ENCODE results near the gene SDK2. TPM values are rescaled to one million over a fixed set of nuclear protein-coding genes. Genes with fewer than 3 reads are reported as not detected.

SDK2 gene
- polyA plus RNA-seq, 1 of the 3 experiments (the other 2 are of a cell fraction) = 0.02 TPM

DNA sequence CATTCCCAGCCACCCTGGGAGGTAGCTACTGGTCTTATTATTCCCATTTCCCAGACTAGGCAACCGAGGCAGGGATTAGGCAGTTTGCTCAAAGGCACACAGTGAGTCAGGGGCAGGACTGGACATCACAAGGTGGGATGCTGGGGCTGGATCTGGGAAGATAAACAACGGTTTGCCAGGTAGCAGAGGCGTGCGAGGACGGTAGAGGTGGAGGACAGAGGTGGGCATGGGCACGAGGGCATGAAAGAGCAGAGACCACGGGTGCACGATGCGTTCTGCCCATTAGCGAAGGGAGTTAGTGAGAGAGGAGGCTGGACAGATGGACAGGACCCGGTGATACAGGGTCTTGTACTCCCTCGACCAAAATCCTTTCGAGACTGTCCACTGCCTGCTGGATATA, 148.0 kb downstream of the SDK2 start:
- H2AFZ ChIP-seq (ENCODE audit: low read depth) = no peak overlapping the region
- peaks cover 0 to 55% of the 10 kb centered on the region in 2 experiments; a peak in 2 of 4 replicates for H3K4me1 ChIP-seq (ENCODE audit: control insufficient read depth in 1 of 2, insufficient read depth in 2 of 2, low read depth in 1 of 2, low read length in 1 of 2)
- TF ChIP-seq EP300 (IDR thresholded peaks at IDR 0.05; ENCODE audit: borderline replicate concordance in 1 of 2, low read depth in 1 of 2, low read length in 1 of 2) (no peak), TEAD4 (IDR thresholded peaks at IDR 0.05; ENCODE audit: borderline replicate concordance, insufficient read depth) (no peak), POLR2AphosphoS5 (IDR thresholded peaks at IDR 0.05; ENCODE audit: low read depth, low read length) (no peak), RAD21 (IDR thresholded peaks at IDR 0.05; ENCODE audit: low read length) (no peak), MEF2A (IDR thresholded peaks at IDR 0.05; ENCODE audit: borderline replicate concordance, low read depth) (no peak), GABPA (IDR thresholded peaks at IDR 0.05; ENCODE audit: low read depth) (no peak), TAF1 (IDR thresholded peaks at IDR 0.05; ENCODE audit: borderline replicate concordance, low read depth, low read length) (no peak), SMC3 (IDR thresholded peaks at IDR 0.05; ENCODE audit: low read depth, low read length) (no peak), YY1 (IDR thresholded peaks at IDR 0.05; ENCODE audit: low read depth) (no peak), NFIC (IDR thresholded peaks at IDR 0.05; ENCODE audit: borderline replicate concordance) (no peak), CHD2 (IDR thresholded peaks at IDR 0.05; ENCODE audit: low read length, partially characterized antibody) (no peak), ELF1 (IDR thresholded peaks at IDR 0.05) (no peak)
- TF ChIP-seq, protein P1, sequence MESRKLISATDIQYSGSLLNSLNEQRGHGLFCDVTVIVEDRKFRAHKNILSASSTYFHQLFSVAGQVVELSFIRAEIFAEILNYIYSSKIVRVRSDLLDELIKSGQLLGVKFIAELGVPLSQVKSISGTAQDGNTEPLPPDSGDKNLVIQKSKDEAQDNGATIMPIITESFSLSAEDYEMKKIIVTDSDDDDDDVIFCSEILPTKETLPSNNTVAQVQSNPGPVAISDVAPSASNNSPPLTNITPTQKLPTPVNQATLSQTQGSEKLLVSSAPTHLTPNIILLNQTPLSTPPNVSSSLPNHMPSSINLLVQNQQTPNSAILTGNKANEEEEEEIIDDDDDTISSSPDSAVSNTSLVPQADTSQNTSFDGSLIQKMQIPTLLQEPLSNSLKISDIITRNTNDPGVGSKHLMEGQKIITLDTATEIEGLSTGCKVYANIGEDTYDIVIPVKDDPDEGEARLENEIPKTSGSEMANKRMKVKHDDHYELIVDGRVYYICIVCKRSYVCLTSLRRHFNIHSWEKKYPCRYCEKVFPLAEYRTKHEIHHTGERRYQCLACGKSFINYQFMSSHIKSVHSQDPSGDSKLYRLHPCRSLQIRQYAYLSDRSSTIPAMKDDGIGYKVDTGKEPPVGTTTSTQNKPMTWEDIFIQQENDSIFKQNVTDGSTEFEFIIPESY (IDR thresholded peaks at IDR 0.05; ENCODE audit: borderline replicate concordance, low read depth) = no peak
- TF ChIP-seq, protein P2, sequence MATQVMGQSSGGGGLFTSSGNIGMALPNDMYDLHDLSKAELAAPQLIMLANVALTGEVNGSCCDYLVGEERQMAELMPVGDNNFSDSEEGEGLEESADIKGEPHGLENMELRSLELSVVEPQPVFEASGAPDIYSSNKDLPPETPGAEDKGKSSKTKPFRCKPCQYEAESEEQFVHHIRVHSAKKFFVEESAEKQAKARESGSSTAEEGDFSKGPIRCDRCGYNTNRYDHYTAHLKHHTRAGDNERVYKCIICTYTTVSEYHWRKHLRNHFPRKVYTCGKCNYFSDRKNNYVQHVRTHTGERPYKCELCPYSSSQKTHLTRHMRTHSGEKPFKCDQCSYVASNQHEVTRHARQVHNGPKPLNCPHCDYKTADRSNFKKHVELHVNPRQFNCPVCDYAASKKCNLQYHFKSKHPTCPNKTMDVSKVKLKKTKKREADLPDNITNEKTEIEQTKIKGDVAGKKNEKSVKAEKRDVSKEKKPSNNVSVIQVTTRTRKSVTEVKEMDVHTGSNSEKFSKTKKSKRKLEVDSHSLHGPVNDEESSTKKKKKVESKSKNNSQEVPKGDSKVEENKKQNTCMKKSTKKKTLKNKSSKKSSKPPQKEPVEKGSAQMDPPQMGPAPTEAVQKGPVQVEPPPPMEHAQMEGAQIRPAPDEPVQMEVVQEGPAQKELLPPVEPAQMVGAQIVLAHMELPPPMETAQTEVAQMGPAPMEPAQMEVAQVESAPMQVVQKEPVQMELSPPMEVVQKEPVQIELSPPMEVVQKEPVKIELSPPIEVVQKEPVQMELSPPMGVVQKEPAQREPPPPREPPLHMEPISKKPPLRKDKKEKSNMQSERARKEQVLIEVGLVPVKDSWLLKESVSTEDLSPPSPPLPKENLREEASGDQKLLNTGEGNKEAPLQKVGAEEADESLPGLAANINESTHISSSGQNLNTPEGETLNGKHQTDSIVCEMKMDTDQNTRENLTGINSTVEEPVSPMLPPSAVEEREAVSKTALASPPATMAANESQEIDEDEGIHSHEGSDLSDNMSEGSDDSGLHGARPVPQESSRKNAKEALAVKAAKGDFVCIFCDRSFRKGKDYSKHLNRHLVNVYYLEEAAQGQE (IDR thresholded peaks at IDR 0.05; ENCODE audit: low read depth, low read length) = no peak
- TF ChIP-seq, protein P3, sequence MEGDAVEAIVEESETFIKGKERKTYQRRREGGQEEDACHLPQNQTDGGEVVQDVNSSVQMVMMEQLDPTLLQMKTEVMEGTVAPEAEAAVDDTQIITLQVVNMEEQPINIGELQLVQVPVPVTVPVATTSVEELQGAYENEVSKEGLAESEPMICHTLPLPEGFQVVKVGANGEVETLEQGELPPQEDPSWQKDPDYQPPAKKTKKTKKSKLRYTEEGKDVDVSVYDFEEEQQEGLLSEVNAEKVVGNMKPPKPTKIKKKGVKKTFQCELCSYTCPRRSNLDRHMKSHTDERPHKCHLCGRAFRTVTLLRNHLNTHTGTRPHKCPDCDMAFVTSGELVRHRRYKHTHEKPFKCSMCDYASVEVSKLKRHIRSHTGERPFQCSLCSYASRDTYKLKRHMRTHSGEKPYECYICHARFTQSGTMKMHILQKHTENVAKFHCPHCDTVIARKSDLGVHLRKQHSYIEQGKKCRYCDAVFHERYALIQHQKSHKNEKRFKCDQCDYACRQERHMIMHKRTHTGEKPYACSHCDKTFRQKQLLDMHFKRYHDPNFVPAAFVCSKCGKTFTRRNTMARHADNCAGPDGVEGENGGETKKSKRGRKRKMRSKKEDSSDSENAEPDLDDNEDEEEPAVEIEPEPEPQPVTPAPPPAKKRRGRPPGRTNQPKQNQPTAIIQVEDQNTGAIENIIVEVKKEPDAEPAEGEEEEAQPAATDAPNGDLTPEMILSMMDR (IDR thresholded peaks at IDR 0.05) = no peak
- TF ChIP-seq, protein P4, sequence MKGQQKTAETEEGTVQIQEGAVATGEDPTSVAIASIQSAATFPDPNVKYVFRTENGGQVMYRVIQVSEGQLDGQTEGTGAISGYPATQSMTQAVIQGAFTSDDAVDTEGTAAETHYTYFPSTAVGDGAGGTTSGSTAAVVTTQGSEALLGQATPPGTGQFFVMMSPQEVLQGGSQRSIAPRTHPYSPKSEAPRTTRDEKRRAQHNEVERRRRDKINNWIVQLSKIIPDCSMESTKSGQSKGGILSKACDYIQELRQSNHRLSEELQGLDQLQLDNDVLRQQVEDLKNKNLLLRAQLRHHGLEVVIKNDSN (IDR thresholded peaks at IDR 0.05; ENCODE audit: borderline replicate concordance, low read depth) = no peak
- TF ChIP-seq, protein P5, sequence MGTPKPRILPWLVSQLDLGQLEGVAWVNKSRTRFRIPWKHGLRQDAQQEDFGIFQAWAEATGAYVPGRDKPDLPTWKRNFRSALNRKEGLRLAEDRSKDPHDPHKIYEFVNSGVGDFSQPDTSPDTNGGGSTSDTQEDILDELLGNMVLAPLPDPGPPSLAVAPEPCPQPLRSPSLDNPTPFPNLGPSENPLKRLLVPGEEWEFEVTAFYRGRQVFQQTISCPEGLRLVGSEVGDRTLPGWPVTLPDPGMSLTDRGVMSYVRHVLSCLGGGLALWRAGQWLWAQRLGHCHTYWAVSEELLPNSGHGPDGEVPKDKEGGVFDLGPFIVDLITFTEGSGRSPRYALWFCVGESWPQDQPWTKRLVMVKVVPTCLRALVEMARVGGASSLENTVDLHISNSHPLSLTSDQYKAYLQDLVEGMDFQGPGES (IDR thresholded peaks at IDR 0.05; ENCODE audit: low read depth, low read length) = no peak
- no peak for DNase-seq
- no peak overlapping the region for H3K9ac ChIP-seq
- H3F3A ChIP-seq (replicated peaks; ENCODE audit: insufficient read depth) = no peaks in the 10 kb centered on the region
- H3K9me2 ChIP-seq = no peaks in the 10 kb centered on the region
- H3K27me3 ChIP-seq (ENCODE audit: insufficient read depth) = no peaks in the 10 kb centered on the region
- CTCF ChIA-PET = interaction anchor here (1.1 to 3.2 kb wide), 5 partner anchors 11 to 681 kb away, joined by 3 to 14 read pairs (median 5); no protein-coding TSS in a partner anchor
- no peaks in the 10 kb centered on the region for H3K79me2 ChIP-seq (ENCODE audit: insufficient read depth)
- 60% methylated on average over 13 of the region's 13 CpGs for WGBS (ENCODE audit: low lambda C conversion rate)
- H3K36me3 ChIP-seq (replicated peaks in 1 of 2; ENCODE audit: control insufficient read depth in 1 of 2, insufficient read depth in 2 of 2, low read length in 1 of 2) = no peaks in the 10 kb centered on the region
- H3K27ac ChIP-seq (ENCODE audit: low read depth in 2 of 2, low read length in 1 of 2) = no peak overlapping the region
- H3K9me3 ChIP-seq = no peaks in the 10 kb centered on the region
- no peak overlapping the region for H3K4me3 ChIP-seq (ENCODE audit: low read depth in 2 of 2, low read length in 1 of 2)
- no peaks in the 10 kb centered on the region for H4K20me1 ChIP-seq (ENCODE audit: insufficient read depth)
- POLR2A ChIA-PET = no interaction called here
- no peak overlapping the region for H3K4me2 ChIP-seq
